Stimulated activated CD4-positive, alpha-beta T cell treated with anti-CD3 and anti-CD28 coated beads, Interleukin-15, amount 100 ng/mL, for 1 hour (primary cell): ENCODE data around the gene CXADR.
"Not testable (repeated sequence)": the region's sequence is repeated elsewhere in the genome, so short reads cannot be mapped to it uniquely, and the experiment has no call there.

Experiments
- DNase-seq, 2 donors: peaks; one replicate each; pipeline ENCODE4 v3.0.0-alpha.2; 2020; ENCODE audit warnings: low read depth in 1 of 2, low spot score in 1 of 2

Gene CXADR

GRCh38 chr21:17512253-17513213, at the start of gene CXADR:
TSS of gene CXADR (plus strand) at chr21:17513043. CDS start at chr21:17513130, 87 bp downstream.
- peak; percentile 53 to 68 for DNase-seq

- DNase-seq = no peak
Observed at GRCh38 chr21:17466166-17466565, 46.7 kb upstream of the CXADR start.

GRCh38 chr21:17467392-17467791, 45.5 kb upstream of the CXADR start:
- no peak for DNase-seq

- DNase-seq = no peak
Observed at GRCh38 chr21:17467829-17468228, 45.0 kb upstream of the CXADR start.

- no peak for DNase-seq
Observed at GRCh38 chr21:17468698-17469097, 44.1 kb upstream of the CXADR start.

GRCh38 chr21:17469727-17470126, 43.1 kb upstream of the CXADR start:
- no peak for DNase-seq

- DNase-seq = no peak
Observed at GRCh38 chr21:17472182-17472581, 40.7 kb upstream of the CXADR start.

- DNase-seq = no peak
Observed at GRCh38 chr21:17472592-17473271, 40.1 kb upstream of the CXADR start.

- no peak for DNase-seq
Observed at GRCh38 chr21:17476006-17476405, 36.8 kb upstream of the CXADR start.

- DNase-seq = not testable (repeated sequence)
Observed at GRCh38 chr21:17478156-17478555, 34.7 kb upstream of the CXADR start.

- no peak for DNase-seq
Observed at GRCh38 chr21:17479606-17480005, 33.2 kb upstream of the CXADR start.

- DNase-seq = no peak
Observed at GRCh38 chr21:17482928-17483327, 29.9 kb upstream of the CXADR start.

- no peak for DNase-seq
Observed at GRCh38 chr21:17488620-17489019, 24.2 kb upstream of the CXADR start.

GRCh38 chr21:17489565-17489964, 23.3 kb upstream of the CXADR start:
- DNase-seq = not testable (repeated sequence)

GRCh38 chr21:17491716-17492414, 21.0 kb upstream of the CXADR start:
- no peak for DNase-seq

GRCh38 chr21:17492415-17493168, 20.3 kb upstream of the CXADR start:
- no peak for DNase-seq

GRCh38 chr21:17494051-17494450, 18.8 kb upstream of the CXADR start:
- DNase-seq = no peak

- DNase-seq = no peak
Observed at GRCh38 chr21:17495680-17496079, 17.2 kb upstream of the CXADR start.

GRCh38 chr21:17497316-17497715, 15.5 kb upstream of the CXADR start:
- DNase-seq = no peak

- DNase-seq = no peak
Observed at GRCh38 chr21:17498586-17498985, 14.3 kb upstream of the CXADR start.
